Nephron progenitor cell (in vitro differentiated cells): ENCODE measurements around the gene ESYT1.

Experiments
- DNase-seq: peaks from one replicate; pipeline ENCODE4 v3.0.0; 2021
- H3K27ac Mint-ChIP-seq: 2 replicates; pipeline ENCODE4 v1.8.0; 2021; ENCODE audit warnings: mild to moderate bottlenecking, moderate library complexity, mixed read lengths
- H3K27me3 Mint-ChIP-seq: 2 replicates; pipeline ENCODE4 v1.8.0; 2021; ENCODE audit warnings: mild to moderate bottlenecking, low read depth, mixed read lengths; ENCODE audit not compliant: poor library complexity
- H3K36me3 Mint-ChIP-seq: 2 replicates; pipeline ENCODE4 v1.8.0; 2021; ENCODE audit warnings: low read depth, mixed read lengths
- H3K4me1 Mint-ChIP-seq: 2 replicates; pipeline ENCODE4 v1.8.0; 2021; ENCODE audit warnings: mixed read lengths
- H3K4me3 Mint-ChIP-seq: 2 replicates; pipeline ENCODE4 v1.8.0; 2021; ENCODE audit warnings: mild to moderate bottlenecking, moderate library complexity, mixed read lengths
- H3K9me3 Mint-ChIP-seq: 2 replicates; pipeline ENCODE4 v1.8.0; 2021; ENCODE audit warnings: mild to moderate bottlenecking, moderate library complexity, mixed read lengths
- CTCF ChIP-seq: fragments of 200-600 bp; sonication (generic); IDR thresholded peaks from 2 replicates; pipeline ENCODE4 v1.5.0; 2021; ENCODE audit warnings: antibody characterized with exemption

Gene ESYT1

GRCh38 chr12:56081393-56082347 is 46.4 kb upstream of the ESYT1 start:
- H3K4me3 Mint-ChIP-seq = peak overlapping the region; percentile 81
- H3K27ac Mint-ChIP-seq = no peak overlapping the region

GRCh38 chr12:56082382-56082781 is 45.7 kb upstream of the ESYT1 start:
- Mint-ChIP-seq H3K4me1 (peaks cover 38% of the 10 kb centered on the region), H3K9me3 (no peaks in the 10 kb centered on the region), H3K4me3 (no peak overlapping the region), H3K27ac (no peak overlapping the region), H3K27me3 (peaks cover 31% of the 10 kb centered on the region), H3K36me3 (no peaks in the 10 kb centered on the region)
- no peak for DNase-seq
- TF ChIP-seq CTCF = no peak

More at GRCh38 chr12:56081393-56082347, 46.4 kb upstream of the ESYT1 start:
- Mint-ChIP-seq H3K9me3 (peaks cover 2% of the 10 kb centered on the region), H3K36me3 (no peaks in the 10 kb centered on the region), H3K4me1 (peaks cover 38% of the 10 kb centered on the region), H3K27me3 (peaks cover 31% of the 10 kb centered on the region)
- no peak for TF ChIP-seq CTCF
- no peak for DNase-seq

GRCh38 chr12:56082967-56083366 is 45.1 kb upstream of the ESYT1 start:
- no peak overlapping the region for H3K27ac Mint-ChIP-seq
- DNase-seq = no peak
- no peak for TF ChIP-seq CTCF
- H3K27me3 Mint-ChIP-seq = peaks cover 31% of the 10 kb centered on the region
- no peaks in the 10 kb centered on the region for H3K36me3 Mint-ChIP-seq
- peaks cover 38% of the 10 kb centered on the region for H3K4me1 Mint-ChIP-seq
- H3K4me3 Mint-ChIP-seq = no peak overlapping the region
- no peaks in the 10 kb centered on the region for H3K9me3 Mint-ChIP-seq

DNA sequence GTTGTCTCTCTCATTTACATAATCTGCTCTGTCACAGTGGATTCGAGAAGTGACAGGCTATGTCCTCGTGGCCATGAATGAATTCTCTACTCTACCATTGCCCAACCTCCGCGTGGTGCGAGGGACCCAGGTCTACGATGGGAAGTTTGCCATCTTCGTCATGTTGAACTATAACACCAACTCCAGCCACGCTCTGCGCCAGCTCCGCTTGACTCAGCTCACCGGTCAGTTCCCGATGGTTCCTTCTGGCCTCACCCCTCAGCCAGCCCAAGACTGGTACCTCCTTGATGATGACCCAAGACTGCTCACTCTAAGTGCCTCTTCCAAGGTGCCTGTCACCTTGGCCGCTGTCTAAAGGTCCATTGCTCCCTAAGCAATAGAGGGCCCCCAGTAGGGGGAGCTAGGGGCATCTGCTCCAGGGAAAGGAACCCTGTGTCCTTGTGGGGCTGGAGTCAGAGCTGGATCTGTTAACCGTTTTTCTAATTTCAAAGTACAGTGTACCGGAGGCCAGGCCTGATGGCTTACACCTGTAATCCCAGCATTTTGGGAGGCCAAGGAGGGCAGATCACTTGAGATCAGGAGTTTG is 43.0 kb upstream of the ESYT1 start:
- Mint-ChIP-seq H3K36me3 (no peaks in the 10 kb centered on the region), H3K4me3 (no peak overlapping the region), H3K27ac (no peak overlapping the region), H3K9me3 (no peaks in the 10 kb centered on the region), H3K4me1 (peaks cover 25% of the 10 kb centered on the region), H3K27me3 (peaks cover 25% of the 10 kb centered on the region)
- TF ChIP-seq CTCF = no peak
- peak; percentile 24 for DNase-seq

DNA sequence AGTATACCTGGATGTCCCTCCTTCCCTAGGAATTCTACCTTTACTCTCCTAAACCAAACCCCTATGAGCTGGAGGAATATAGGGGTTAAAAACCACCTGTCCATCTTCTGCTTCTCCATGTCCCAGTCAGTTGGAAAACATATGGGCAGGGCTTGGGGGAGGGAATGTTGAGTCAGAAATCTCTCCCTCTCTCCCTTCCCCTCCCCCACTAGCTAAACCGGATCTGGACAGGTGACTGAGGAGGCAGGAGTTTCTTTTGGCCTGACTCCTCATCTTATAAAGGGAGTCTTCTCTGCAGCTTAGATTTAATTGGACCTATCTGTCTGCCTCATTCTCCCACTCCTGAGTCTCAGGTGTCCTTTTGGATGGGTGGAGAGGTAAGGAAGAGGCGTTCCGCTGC is 42.0 kb upstream of the ESYT1 start:
- no peak overlapping the region for H3K27ac Mint-ChIP-seq
- no peak overlapping the region for H3K4me3 Mint-ChIP-seq
- no peaks in the 10 kb centered on the region for H3K9me3 Mint-ChIP-seq
- H3K36me3 Mint-ChIP-seq = no peaks in the 10 kb centered on the region
- TF ChIP-seq CTCF = no peak
- DNase-seq = no peak
- H3K27me3 Mint-ChIP-seq = peaks cover 14% of the 10 kb centered on the region
- H3K4me1 Mint-ChIP-seq = peaks cover 19% of the 10 kb centered on the region
